K562 (cell line): Measurements from ENCODE around the gene FAM167B. TPM values are rescaled to one million over a fixed set of nuclear protein-coding genes. Genes with fewer than 3 reads are reported as not detected.

Experiments used
- HBP1 ChIP-seq: fragments of 450-650 bp; formaldehyde crosslinking; IDR thresholded peaks from 2 replicates; pipeline ENCODE4 v1.4.0; 2022; ENCODE audit warnings: missing genetic modification characterization
- MGA ChIP-seq: fragments of 450-650 bp; IDR thresholded peaks from 2 replicates; pipeline ENCODE4 v1.6.1; 2016; ENCODE audit warnings: mild to moderate bottlenecking, moderate library complexity
- PRDM10 ChIP-seq: fragments of 450-650 bp; IDR thresholded peaks from 2 replicates; pipeline ENCODE4 v1.6.1; 2018; ENCODE audit not compliant: partially characterized antibody
- polyA plus RNA-seq, 8 experiments: library from polyadenylated mRNA; depleted of rRNA in 4 of 8; stranded (reverse) in 5 of 8; unstranded in 3 of 8; fragments of >200 nt; fragmentation: Nextera tagmentation in 2 of 8; fragmentation: Illumina TruSeq in 1 of 8; extraction: Ambion mirVana in 2 of 8; extraction: Trizol in 1 of 8; gene quantifications; 2 replicates each; pipeline versions ENCODE4 v1.2.1 to v1.2.3, GENCODE V29; 2011 to 2014; ENCODE audit warnings: inconsistent platforms in 1 of 8, missing spikeins in 1 of 8
- total RNA-seq, 7 experiments: library from RNA; depleted of rRNA in 6 of 7; stranded (reverse); fragments of >200 nt in 6 of 7; fragmentation: Illumina TruSeq in 2 of 7; extraction: Trizol in 2 of 7; gene quantifications; 2 replicates each; pipeline versions ENCODE4 v1.2.1 to v1.2.3, GENCODE V29; 2011 to 2021; ENCODE audit warnings: low replicate concordance in 1 of 7

FAM167B gene
- total and polyA plus RNA-seq, 9 of the 15 experiments (the other 6 are each of a cell fraction or from before 2014, with no cell fraction given), result not detected

- TF ChIP-seq HBP1 (CRISPR knock-in tag), result 0 out of 2 replicates have a peak, but pooled peaks have one; percentile 44
- no peak for TF ChIP-seq MGA
- TF ChIP-seq PRDM10, result peak; percentile 15
These were observed 4.6 kb upstream of the FAM167B start (continued) for GRCh38 chr1:32242341-32242851.
